IMR-90 (cell line): ENCODE data around the gene CLCN4.
A peak's percentile ranks its signal among the peaks of the same experiment; 100 is the strongest.

ENCODE experiments used
- BHLHE40 ChIP-seq: fragments of 150-350 bp; IDR thresholded peaks from 2 replicates; pipeline ENCODE4 v1.6.1; 2016; ENCODE audit warnings: mild to moderate bottlenecking, low read depth, low read length
- CEBPB ChIP-seq: IDR thresholded peaks from 2 replicates; pipeline ENCODE4 v1.6.1; 2012; ENCODE audit warnings: low read depth, low read length, improper control_type of control experiment
- FOS ChIP-seq: fragments of 150-350 bp; IDR thresholded peaks from 2 replicates; pipeline ENCODE4 v1.6.1; 2016; ENCODE audit warnings: low read depth, low read length
- MAFK ChIP-seq: IDR thresholded peaks from 2 replicates; pipeline ENCODE4 v1.6.1; 2012; ENCODE audit warnings: low read depth, low read length, improper control_type of control experiment
- MXI1 ChIP-seq: IDR thresholded peaks from 2 replicates; pipeline ENCODE4 v1.6.1; 2012; ENCODE audit warnings: low read depth, mild to moderate bottlenecking, low read length, moderate library complexity, borderline replicate concordance
- POLR2A ChIP-seq: IDR thresholded peaks from 2 replicates; pipeline ENCODE4 v1.6.1; 2012; ENCODE audit warnings: mild to moderate bottlenecking, low read depth, low read length
- RAD21 ChIP-seq: IDR thresholded peaks from 2 replicates; pipeline ENCODE4 v1.6.1; 2012; ENCODE audit warnings: low read length, improper control_type of control experiment
- RCOR1 ChIP-seq: IDR thresholded peaks from 2 replicates; pipeline ENCODE4 v1.6.1; 2012; ENCODE audit warnings: mild to moderate bottlenecking, low read length, improper control_type of control experiment; ENCODE audit not compliant: insufficient replicate concordance
- RFX5 ChIP-seq: IDR thresholded peaks from 2 replicates; pipeline ENCODE4 v1.8.0; 2012; ENCODE audit warnings: low read depth, mild to moderate bottlenecking, low read length, moderate library complexity
- TF ChIP-seq, protein P1 (sequence below): conservative IDR thresholded peaks from 2 replicates; pipeline ENCODE4 v1.5.1; 2012; ENCODE audit warnings: mild to moderate bottlenecking, low read depth, low read length, improper control_type of control experiment
- TF ChIP-seq, protein P2 (sequence below): fragments of 150-350 bp; IDR thresholded peaks from 2 replicates; pipeline ENCODE4 v1.6.1; 2017; ENCODE audit warnings: mild to moderate bottlenecking, antibody characterized with exemption, low read length, low read depth

DNA sequence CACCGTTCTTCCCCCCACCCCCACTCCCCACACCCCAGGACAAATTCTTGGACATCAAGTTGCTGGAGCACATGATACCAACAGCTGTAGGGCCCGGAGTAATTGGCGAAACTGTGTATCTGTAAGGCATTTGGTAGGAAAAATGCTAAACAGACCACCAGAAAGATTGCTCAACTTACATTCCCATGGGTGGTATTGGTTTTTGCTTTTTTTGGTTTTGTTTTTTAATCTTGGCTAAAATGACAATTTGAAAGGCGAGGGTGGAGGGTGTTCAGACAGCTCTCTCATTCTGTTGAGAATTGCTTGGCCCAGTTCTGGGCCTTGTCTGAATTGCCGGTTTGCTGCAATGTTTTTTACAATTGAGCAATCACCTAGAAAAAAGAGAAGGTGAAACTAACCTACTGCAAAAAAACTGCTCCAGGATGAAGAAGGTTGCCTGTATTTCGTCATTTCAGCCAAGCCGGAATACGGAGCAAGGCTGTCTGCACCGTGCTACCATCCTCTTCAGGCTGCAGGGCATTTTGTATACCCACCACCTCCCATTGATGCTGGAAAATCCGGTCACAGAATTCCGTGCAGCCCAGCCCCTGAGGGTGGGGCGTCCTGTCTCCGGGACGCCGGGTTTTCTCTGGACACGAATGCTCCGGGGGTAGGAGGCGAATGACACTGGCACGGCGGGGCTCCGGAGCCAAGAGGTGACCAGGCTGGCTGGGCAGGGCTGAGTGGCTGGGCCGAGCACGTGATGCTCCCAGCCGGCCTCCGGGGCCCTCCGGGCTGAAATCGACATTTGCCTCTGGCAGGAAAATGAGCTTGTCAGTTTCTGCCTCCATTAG lies at the start of gene CLCN4:
- TF ChIP-seq, protein P1, sequence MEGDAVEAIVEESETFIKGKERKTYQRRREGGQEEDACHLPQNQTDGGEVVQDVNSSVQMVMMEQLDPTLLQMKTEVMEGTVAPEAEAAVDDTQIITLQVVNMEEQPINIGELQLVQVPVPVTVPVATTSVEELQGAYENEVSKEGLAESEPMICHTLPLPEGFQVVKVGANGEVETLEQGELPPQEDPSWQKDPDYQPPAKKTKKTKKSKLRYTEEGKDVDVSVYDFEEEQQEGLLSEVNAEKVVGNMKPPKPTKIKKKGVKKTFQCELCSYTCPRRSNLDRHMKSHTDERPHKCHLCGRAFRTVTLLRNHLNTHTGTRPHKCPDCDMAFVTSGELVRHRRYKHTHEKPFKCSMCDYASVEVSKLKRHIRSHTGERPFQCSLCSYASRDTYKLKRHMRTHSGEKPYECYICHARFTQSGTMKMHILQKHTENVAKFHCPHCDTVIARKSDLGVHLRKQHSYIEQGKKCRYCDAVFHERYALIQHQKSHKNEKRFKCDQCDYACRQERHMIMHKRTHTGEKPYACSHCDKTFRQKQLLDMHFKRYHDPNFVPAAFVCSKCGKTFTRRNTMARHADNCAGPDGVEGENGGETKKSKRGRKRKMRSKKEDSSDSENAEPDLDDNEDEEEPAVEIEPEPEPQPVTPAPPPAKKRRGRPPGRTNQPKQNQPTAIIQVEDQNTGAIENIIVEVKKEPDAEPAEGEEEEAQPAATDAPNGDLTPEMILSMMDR: no peak
- TF ChIP-seq, protein P2, sequence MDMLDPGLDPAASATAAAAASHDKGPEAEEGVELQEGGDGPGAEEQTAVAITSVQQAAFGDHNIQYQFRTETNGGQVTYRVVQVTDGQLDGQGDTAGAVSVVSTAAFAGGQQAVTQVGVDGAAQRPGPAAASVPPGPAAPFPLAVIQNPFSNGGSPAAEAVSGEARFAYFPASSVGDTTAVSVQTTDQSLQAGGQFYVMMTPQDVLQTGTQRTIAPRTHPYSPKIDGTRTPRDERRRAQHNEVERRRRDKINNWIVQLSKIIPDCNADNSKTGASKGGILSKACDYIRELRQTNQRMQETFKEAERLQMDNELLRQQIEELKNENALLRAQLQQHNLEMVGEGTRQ: peak; percentile 78
- TF ChIP-seq CEBPB (no peak), RCOR1 (no peak), MXI1 (no peak), FOS (no peak), POLR2A (no peak), BHLHE40 (no peak), RFX5 (no peak), RAD21 (no peak), MAFK (no peak)
